Measurements from ENCODE around the gene KPNB1. TPM values are rescaled to one million over a fixed set of nuclear protein-coding genes. Genes with fewer than 3 reads are reported as not detected.

The KPNB1 gene
- total RNA-seq, 1 donor from 2014 or later = 140 TPM

- FAIRE-seq (no peak), DNase-seq (ENCODE audit: low spot score in 2 of 2) (peak; percentile 64 to 71)
These were observed 45.1 kb downstream of the KPNB1 start for GRCh38 chr17:47694581-47695428.

GRCh38 chr17:47695429-47696376 is 46.0 kb downstream of the KPNB1 start:
- DNase-seq (ENCODE audit: low spot score in 2 of 2) (no peak), FAIRE-seq (no peak)

DNA sequence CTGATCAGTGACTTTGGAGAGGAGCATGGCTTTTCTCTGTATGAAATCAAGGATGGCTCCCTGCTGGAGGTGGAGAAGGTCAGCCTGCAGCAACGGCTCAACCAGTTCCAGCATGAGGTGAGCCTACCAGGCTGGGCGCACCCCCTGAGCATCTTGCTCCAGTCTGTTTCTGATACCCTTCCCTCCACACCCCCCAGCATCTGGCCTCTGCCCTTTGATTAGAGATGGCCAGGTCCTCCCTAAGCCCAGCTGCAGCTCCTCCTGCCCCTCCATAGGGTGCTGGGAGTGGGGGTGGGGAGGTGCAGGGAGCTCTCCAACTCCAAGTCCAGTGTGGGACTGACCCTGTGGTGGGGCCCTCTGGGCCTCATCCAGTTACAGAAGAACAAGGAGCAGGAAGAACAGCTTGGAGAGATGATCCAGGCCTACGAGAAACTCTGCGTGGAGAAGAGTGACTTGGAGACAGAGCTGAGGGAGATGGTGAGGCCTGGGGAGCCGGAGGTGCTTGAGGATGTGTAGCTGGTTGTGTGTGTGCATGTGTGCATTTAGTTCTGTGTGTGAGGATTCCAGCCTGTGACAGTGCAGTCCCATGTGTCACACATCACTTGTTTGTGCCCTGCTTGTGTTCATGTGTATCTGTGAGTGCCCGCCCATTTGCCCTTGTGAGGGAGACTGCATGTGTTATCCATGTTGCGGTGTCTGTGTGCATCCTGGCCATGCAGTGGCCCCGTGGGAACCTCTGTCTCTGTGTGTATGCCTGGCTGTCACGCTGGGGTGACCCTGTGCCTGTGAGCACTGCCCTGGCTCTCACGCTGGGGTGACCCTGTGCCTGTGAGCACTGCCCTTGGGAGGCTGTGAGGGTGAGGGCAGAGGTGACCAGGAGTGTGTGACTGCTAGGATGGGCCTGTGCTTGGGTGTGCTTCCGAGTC is 47.3 kb downstream of the KPNB1 start:
- FAIRE-seq = no peak

DNA sequence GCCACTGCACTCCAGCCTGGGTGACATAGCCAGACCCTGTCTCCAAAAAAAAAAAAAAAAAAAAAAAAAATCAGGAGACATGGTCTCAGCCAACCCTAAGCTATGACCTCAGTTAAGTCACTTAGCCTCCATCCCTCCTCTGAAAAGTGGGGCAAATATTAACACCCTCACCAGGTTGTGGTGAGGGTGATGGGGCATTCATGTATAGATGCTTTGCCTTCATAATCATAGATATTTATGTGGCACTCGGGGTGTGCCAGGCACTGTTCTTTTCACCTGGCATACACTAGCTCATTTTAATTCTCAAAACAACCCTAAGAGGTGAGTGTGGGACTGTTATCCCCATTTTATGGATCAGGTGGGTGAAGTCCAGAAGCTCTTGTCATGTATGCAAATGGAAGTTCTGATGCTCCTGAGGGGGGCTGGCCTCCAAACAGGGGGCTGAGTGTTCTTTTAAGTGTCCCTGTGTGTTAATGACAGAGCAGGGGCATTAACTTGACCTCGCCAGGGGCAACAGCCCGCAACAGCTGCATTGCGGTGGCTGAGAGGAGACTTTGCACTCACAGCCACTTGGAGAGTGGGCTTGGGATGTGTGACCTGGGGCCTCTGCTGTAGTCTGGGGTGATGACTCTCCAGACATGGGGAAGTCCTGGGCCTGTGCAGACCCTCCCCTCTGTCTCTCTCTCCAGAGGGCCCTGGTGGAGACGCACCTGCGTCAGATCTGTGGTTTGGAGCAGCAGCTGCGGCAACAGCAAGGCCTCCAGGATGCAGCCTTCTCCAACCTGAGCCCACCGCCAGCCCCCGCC is 48.4 kb downstream of the KPNB1 start:
- FAIRE-seq (no peak), DNase-seq (ENCODE audit: low spot score in 2 of 2) (no peak)

More for the DNA sequence above, 47.3 kb downstream of the KPNB1 start:
- DNase-seq (ENCODE audit: low spot score in 2 of 2) = no peak

DNA sequence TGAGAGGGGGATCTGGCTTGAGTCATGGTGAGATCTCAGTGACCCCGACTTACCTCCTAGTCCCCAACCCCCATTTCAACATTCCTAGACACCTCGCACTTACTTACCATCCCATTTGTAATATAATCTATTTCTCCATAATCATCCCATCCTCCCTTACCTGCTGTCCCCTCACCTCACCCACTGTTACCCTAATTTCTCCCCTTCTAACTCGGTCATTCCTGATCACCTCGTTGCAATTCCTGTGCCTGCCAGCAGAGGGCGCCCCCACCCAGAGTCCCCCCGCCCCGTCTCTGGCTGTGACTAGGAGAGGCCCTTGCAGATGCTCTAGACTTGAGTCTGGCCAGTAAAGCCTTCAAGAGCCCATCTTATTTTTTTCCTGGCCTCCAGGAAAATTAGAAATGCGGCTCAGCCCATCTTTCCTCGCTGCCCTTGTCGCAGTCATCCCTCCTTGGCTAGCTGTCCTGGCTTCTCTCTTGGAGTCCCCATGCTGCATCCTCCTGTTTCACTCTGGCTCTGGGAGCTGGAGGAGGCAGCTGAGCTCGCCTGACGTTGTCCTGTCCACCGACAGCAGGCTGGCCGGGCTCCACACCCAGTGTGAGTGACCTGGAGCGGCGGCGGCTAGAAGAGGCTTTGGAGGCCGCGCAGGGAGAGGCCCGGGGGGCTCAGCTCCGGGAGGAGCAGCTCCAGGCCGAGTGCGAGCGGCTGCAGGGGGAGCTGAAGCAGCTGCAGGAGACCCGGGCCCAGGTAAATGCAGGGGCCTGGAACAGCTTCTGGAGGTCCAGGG is 49.2 kb downstream of the KPNB1 start:
- FAIRE-seq (no peak), DNase-seq (ENCODE audit: low spot score in 2 of 2) (peak; percentile 82 to 91)

GRCh38 chr17:47699536-47699840 is 49.8 kb downstream of the KPNB1 start:
- no peak for FAIRE-seq
- DNase-seq (ENCODE audit: low spot score in 2 of 2) = no peak

DNA sequence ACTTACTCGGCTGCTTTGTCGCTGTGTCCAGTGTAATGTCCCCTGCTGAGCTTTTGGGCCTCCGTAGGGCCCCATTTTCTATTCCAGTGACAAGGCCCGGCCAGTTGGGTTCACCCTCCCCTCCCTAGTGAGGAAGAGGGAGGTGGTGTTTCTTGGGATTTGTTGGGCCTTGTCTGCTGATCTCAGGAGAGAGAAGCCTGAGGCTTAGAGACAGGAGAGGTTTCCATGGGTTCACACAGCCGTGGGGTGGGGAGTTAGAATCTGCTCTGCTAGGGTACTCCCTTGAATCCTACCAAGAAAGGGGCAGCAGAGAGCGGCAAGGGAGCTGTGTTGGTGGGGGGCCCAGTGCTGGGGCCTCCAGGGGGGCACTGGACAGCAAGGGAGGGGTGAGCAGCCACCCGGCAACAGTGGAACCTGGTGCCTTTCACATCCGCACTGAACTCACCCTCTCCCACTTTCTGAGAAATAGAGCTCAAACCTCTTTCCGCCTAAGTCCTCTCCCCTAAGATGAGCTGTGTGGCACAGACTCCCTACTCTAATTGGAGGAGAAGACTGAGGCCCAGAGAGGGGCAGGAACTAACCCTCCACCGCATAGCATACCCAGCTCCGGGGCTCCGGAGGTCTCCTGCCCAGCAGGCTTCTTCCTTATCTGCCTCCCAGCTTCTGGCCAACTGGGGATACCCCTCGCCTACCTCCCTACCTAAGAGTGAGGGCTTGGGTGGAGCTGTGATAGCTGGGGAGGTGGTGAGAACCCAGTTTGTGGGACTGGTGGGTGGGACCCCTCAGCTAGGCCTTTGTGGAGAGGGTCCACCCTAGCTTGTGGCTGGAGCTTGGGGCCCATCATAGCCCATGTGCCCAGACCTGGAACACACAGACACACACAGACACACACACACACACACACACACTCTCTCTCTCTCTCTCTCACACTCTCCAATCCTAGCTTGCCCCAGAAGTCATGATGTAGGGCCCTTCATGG is 51.0 kb downstream of the KPNB1 start:
- FAIRE-seq (no peak), DNase-seq (ENCODE audit: low spot score in 2 of 2) (no peak)

DNA sequence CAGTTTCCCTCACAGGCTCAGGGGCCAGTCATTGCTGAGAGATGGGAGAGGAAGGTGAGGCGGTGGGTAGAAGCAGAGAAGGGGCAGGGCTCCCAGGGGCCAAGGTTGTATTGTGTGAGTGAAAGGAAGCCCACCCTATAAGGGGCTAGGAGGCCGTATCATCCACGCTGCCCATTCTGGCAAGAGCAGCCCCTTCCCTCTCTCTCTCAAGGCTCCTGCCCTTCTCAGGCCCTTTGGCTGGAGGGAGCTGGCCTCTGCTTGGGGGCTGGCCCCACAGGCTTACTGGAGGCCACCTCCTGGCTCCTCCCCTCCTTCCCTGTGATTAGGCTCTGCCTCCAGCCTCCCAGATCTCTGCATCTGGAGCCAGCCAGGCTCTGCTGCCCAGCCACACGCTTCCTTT is 51.9 kb downstream of the KPNB1 start:
- DNase-seq (ENCODE audit: low spot score in 2 of 2) = no peak
- FAIRE-seq = no peak

DNA sequence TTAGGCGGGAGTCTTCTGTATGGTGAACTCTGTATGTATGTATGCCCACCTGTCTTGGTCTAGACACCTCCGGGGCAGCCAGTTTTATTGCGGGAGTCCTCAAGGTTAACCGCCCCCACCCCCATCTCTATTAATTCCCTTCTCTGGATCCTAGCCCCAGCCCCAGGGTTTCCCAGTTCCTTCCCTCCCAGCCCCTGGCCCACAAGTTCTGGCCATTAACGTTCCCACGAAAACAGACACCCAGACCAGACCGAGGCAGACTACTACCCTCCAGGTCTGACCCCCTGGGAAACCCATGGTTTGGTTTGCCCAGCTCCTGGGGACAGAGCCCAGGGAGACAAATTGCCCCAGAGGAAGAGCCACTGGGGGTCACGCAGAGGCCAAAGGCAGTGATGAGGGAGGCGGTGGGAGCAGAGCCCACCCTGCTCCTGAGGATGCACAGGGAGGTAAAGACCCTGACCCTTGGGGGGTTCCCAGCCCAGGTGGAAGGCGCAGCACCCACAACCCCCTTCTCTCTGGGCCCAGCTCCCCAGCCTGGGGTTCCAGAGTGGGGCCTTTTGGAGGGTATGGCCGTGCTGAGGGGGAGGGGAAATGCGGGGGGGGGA is 52.8 kb downstream of the KPNB1 start:
- FAIRE-seq (no peak), DNase-seq (ENCODE audit: low spot score in 2 of 2) (no peak)

GRCh38 chr17:47703191-47703591 is 53.5 kb downstream of the KPNB1 start:
- no peak for FAIRE-seq

DNA sequence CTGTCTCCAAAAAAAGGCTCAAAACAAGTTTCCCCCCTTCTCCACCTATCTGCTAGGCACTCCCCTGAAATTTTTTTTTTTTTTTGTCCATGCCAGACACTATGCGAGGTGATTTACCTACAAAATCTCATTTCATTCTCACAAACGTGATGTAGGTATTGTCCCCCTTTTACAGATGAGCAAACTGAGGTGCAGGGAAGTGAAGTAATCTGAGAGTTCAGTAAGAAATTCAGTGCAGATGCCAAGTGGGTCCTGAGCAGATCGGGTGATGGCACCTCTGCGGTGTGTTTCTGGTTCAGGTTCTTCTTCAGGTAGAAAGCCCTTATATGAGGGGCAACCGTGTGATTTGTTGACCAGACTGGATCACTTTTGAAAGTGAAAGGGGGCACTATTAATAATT is 54.0 kb downstream of the KPNB1 start:
- DNase-seq (ENCODE audit: low spot score in 2 of 2) (no peak), FAIRE-seq (no peak)

More at GRCh38 chr17:47703191-47703591, 53.5 kb downstream of the KPNB1 start:
- no peak for DNase-seq (ENCODE audit: low spot score in 2 of 2)

- FAIRE-seq = no peak
These were observed 54.4 kb downstream of the KPNB1 start for GRCh38 chr17:47704116-47704515.

DNA sequence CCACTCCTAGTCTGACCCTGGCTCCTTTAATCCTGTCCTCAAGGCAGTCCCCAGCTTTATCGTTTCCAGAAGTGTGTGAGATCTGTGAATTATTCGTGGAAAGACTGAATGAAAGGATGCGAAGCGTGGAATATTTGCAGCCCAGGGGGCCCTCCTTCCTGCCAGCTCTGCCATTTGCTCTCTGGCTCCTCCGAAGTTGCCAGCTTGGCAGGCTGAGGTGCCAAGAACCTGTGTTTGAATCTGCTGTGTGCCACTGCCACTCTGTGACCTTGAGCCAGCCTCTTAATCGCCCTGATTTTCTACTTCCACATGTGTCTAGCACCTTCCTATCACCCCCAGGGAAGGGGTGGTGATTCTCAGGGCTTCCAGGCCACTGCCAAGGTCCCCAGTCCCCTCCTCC is 55.0 kb downstream of the KPNB1 start:
- FAIRE-seq (no peak), DNase-seq (ENCODE audit: low spot score in 2 of 2) (no peak)

More at GRCh38 chr17:47704116-47704515, 54.4 kb downstream of the KPNB1 start:
- no peak for DNase-seq (ENCODE audit: low spot score in 2 of 2)

GRCh38 chr17:47705536-47706530 is 56.1 kb downstream of the KPNB1 start:
- FAIRE-seq (no peak), DNase-seq (ENCODE audit: low spot score in 2 of 2) (no peak)

- DNase-seq (ENCODE audit: low spot score in 2 of 2) (peak in 1 of 2 donors; percentile 66), FAIRE-seq (no peak)
These were observed 57.5 kb downstream of the KPNB1 start for GRCh38 chr17:47707056-47707804.

All from frontal cortex (tissue), 4 donors.